HG03103 (cell line): ENCODE results near the gene LANCL2.

Experiments used
- ATAC-seq: cut with Tn5 transposase; IDR thresholded peaks from one replicate; pipeline ENCODE4 v1.9.1; 2021; ENCODE audit warnings: low read depth; ENCODE audit not compliant: unreplicated experiment

LANCL2 gene

DNA sequence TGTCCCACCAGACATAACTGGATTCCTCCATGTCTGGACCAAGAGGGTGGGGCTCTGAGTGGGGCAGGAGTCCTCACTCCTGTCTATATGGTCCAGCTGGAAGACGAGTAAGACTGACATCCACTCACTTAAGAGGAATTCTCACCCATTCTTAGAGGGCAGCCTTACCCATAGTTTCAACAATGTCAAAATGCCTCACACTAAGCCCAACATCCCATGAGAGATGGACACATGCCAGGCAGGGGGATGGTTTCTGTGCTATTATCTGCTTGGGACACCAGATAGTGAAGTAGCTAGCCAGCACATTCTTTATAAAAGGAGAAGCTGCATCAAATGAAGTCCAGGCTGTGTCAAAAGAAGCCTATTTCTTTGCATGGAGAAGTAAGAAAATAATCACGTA, 4.7 kb upstream of the LANCL2 start:
- no peak for ATAC-seq

DNA sequence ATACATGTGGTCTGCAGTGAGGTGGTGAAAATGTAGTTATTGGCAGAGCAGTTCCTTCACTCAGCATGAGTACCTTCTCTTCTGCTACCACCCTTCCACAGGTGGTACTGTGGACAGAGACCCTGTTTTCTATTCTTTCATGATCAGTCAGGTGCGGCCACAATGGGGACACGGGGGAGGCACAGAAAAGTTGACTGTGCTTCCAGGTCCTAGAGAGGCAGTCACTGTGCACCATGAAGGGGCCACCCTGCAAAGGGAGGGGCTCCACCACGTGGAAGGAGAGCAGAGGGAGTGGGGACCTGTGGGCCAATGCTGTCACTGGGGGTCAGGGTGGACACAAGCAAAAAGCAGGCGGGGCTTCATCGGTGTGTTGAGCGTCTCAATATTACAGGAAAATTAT, 3.6 kb upstream of the LANCL2 start:
- ATAC-seq, result no peak

DNA sequence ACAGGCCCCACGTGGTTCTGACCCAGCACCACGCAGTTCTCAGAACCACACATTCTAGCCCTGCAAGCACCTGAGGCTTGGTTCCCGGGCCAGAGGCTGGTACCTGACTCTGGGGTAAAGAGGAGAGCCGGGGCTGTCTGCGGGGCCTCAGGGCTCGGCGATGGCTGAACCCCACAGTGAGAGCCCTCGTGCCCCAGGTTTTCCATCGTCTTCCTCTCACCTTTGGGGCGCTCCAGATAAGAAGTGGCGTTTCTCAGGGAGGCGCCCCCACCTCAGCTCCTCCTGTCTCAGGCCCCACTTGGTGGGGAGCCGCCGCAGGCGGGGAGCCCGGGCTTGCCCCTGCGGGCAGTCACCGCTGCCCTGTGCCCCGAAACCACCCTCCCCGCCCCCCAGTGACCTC, 2.2 kb upstream of the LANCL2 start:
- no peak for ATAC-seq

- no peak for ATAC-seq
Observed at GRCh38 chr7:55363386-55364170, 1.6 kb upstream of the LANCL2 start.

GRCh38 chr7:55365675-55366460, 731 bp downstream of the LANCL2 start:
- peak; percentile 80 for ATAC-seq

DNA sequence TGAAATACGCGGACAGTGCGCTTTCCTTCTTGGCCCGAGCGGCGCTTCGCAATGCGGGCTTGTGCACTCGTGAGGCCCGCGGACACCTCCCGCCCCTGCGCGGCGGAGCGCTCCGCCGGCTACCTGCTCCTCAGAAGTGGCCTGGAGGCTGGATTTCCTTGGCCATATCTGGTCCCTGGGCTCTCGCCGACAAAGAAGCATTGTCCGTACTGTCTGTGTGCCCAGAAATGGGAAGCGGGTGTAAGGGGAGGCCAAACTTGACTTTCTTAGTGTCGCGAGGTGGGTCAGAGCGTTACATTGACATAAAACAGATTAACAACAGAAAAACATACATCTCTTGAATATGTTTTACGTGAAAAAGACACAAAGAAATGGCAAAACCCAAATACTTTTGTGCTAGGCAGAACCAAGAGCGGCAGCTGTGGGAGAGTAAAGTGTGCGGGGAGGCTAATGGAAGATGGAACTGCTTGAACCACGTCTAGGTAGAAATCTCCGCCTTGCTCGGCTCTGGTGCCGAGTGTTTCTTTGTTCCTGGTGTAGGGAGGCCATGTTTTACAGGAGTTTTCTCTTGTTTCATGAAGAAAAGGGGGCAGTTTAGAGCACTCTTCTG, 1.4 kb downstream of the LANCL2 start:
- ATAC-seq, result peak; percentile 11

GRCh38 chr7:55367283-55367840, 2.2 kb downstream of the LANCL2 start:
- no peak for ATAC-seq

DNA sequence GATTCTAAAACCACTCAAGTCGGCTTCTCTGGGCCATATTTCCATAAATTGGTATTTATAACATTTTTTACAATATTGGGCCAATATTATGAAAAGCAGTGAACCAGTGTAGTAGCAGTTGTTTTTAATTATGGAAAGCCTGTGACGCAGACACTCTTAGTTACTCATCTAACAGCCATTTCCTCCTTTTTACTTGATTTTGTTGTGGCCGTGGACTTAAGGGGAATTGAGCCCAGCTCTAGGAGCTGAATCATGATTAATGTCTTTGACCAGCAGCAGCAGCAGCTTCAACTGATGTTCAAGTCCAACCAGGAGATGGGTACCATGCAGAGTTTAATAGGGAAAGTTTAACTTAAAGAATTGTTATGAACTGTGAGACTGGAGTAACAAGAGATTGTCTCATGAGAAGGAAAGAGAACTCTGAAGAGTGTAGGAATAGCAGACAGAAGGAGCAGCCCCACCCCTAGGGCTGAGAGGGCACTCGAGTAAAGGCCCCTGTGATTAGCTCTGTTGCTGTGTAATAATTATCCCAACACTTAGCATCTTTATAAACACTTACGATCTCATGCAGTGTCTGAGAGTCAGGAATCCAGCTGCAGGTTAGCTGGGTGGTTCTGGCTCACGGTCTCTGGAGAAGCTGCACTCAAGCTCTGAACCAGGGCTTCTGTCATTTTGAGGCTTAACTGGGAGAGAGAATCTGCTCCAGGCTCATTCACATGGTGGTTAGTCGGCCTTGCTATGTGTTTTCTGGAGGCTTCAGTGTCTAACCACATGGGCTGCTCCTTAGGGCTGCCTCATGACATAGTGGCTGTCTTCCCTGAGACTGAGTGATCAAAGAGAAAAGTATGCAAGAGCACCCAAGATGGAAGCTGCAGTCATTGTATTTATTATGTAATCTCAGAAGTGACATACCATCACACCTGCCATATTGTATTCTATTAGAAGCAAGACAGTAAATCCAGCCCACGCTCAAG, 4.6 kb downstream of the LANCL2 start:
- ATAC-seq, result no peak

DNA sequence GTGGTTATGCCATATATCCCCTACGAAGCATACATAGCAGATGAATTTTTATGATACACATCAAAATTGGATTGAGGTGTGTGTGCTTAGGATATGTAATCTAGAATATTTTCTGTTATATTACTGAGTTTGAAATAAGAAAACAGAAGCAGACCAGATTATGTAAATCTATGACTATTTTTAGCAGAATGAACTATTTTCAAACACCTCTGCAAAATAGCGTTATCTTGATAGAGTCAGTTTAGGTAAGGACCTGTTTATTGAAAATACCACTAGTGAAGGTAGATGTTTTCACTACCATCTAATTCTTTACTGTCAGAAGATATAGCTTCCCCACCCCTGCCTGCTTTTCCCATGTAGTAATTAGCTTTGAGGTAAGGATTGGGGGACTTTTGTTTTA, 9.1 kb downstream of the LANCL2 start:
- ATAC-seq, result no peak

DNA sequence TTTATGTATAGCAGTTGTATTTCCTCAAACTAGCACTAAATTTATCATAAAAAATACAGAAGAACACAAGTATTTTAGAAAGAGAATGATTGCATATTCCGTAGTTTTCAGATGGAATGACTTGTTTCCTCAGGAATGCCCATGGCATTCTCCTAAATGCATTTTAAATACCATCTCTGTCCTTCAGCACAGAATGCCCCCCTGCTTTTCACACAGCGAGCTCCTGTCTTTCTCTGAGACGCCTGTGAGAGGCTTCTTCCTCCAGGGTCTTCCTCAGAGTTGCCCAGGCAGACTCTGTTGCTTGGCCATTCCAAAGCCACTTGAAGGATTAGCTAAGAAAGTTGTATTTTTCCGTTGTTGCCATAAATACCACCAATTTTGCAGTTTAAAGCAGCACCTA, 10.1 kb downstream of the LANCL2 start:
- no peak for ATAC-seq

DNA sequence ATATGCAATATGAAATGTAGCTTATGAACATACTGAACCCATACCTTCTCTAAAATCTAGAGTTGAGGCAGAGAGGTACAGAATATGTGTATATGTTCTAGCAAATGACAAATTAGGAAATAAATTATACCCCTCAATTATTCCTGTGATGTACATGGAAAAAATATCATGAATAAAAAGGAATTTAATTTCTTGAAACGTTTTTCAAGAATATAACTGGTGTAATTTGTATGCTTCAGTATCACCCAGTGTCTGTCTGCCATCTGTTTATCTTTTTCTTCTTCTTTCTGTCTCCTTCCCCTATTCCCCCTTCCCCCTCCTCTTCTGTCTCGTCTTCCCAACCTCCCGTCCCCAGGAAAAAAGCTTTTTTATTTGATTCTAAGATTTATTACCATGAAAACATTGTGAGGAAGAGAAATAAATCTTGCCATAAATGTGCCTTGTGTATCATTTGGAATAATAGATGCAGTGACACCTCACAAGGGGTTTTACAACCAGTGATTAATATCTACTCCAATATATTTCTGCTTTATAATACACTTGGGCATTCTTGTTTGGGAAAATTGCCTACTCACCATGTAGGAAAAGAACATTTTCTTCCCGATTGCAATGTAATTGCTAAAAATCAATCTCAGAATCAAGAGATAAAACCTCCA, 12.2 kb downstream of the LANCL2 start:
- ATAC-seq, result no peak

GRCh38 chr7:55379285-55379684, 14.1 kb downstream of the LANCL2 start:
- ATAC-seq, result no peak

DNA sequence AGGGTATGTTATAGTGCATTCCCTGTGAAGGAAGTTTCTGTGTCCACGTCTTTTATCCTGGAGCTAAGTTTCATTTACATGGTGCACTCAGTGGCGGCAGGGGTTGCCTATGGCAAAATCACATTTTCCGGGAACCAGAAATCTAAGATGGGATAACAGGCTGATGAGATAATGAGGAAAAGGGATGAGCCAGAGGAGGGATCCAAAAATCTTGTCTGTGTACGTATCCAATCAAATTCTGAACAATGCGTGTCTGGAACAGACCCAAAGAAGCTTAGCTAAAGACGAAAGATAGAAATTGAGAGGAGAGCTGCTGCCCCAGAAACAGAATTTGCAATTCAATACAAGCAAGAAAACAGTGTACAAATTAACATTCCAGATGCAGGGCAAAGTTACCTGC, 16.1 kb downstream of the LANCL2 start:
- no peak for ATAC-seq

- no peak for ATAC-seq
Observed at GRCh38 chr7:55381696-55382095, 16.6 kb downstream of the LANCL2 start.

- no peak for ATAC-seq
Observed at GRCh38 chr7:55382251-55382650, 17.1 kb downstream of the LANCL2 start.

DNA sequence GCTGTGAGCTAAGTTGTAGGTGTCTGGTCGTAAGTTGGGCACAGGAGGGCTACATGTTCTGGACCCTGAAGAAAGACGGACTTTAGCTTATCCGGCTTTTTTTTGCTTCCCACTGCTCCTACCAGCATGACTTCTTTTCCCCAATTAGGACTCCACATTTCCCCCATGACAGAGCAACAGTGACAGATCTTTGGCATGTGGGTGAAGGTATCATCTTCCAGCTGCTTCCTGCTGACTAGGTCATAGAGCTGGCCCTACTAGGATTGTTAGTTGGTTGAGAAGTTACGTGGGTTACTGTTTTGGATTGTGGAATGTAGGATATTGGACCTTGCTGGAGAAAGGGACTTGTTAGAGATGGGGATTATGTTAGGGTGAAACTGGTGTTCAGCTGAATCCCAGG, 21.4 kb downstream of the LANCL2 start:
- ATAC-seq, result no peak

GRCh38 chr7:55387062-55387965, 22.2 kb downstream of the LANCL2 start:
- no peak for ATAC-seq

GRCh38 chr7:55396233-55396785, 31.2 kb downstream of the LANCL2 start:
- ATAC-seq, result no peak
